NCI-H82 (cell line): ENCODE results near the gene HINFP.
"Not testable (repeated sequence)": the region's sequence is repeated elsewhere in the genome, so short reads cannot be mapped to it uniquely, and the experiment has no call there.

Experiments
- DNase-seq: peaks from one replicate; lab custom pipeline; 2025; lab: John Stamatoyannopoulos, UW

Gene HINFP

DNA sequence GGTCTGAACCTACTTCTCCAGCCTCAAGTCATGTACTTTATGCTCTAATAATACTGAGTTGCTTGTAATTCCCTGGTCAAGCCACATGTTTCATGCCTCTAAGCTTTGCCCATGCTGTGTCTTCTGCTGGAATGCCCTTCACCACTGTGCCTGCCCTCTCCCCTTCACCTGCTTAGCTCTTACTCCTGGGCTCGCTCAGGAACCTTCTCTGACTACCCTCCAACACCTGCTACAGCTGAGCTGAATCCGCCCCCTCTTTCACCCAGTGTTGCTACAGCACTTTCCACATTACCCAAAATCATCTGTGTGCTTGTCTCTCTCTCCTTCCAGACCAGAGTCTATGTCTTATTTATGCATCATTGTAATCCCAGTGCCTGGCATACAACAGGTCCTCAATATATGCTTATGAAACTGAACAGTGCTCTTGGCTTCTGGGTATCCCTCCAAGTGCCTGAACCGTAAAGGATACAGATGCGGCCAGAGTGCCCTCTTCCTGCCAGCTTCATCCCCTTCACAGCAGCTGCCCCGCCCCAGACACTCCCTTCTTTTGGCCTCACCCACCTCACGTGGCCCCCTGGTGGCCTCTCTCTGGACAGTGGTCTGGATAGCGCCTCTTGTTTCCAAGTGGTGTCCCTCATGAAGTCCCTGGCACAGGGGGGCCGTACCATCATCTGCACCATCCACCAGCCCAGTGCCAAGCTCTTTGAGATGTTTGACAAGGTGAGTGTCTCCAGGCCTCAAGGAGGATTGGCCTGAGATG is 34.5 kb downstream of the HINFP start:
- peak; percentile 27 for DNase-seq

DNA sequence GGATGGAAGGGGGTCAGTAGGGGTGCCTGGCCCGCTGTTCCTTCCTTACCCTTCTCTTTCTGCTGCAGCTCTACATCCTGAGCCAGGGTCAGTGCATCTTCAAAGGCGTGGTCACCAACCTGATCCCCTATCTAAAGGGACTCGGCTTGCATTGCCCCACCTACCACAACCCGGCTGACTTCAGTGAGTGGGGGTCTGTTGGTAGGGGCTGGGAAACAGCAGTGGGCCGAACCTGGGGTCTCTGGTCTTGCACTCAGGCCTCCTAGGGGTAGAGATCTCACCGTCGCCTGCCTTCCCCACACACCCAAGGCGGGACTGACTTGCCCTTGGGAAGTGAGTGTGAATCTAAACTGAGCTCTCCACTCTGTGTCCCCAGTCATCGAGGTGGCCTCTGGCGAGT is 35.1 kb downstream of the HINFP start:
- DNase-seq: no peak

GRCh38 chr11:119157063-119157462 is 35.7 kb downstream of the HINFP start:
- peak; percentile 95 for DNase-seq

DNA sequence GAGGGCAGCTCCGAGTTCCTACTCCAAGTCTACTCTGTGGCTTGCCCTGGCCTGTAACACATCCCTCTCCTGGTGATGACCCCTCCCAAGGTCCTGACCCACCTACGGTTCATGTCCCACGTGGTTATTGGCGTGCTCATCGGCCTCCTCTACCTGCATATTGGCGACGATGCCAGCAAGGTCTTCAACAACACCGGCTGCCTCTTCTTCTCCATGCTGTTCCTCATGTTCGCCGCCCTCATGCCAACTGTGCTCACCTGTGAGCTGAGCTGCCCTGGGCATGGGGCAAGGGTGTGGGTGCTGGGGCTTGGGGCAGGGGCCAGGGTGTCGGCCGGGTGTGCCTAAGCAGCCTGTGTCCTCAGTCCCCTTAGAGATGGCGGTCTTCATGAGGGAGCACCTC is 37.1 kb downstream of the HINFP start:
- no peak for DNase-seq

DNA sequence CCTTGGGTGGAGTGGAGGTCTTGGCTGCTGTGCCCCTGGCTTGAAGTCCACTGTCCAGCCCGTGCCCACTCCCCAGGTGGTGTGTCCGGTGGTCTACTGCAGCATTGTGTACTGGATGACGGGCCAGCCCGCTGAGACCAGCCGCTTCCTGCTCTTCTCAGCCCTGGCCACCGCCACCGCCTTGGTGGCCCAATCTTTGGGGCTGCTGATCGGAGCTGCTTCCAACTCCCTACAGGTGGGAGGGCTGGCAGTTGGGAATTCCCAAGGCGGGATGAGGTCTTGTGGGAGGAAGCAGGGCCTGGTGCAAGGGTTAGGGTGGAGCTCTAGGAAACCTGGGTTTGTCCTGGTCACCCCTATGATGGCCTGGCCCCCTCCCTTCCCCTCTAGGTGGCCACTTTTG is 38.8 kb downstream of the HINFP start:
- DNase-seq: no peak

DNA sequence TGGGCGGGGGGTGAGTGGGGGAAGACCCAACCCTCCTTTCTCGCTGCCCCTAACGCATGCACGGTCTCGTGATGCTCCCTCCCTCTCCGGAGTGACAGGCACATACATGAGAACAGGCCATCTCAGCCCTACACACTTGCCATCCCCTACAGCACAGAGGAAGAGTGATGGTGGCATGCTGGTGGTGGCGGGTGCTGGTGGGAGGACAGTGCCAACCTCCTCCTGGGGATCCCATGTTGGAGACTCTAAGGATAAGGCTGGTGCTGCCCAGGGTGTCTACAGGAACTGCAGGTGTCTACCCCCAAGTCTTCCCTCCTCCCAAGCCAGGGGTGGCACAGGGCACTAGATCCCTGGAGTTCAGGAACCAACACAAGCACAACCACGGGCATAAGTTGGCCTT is 40.5 kb downstream of the HINFP start:
- DNase-seq: no peak

DNA sequence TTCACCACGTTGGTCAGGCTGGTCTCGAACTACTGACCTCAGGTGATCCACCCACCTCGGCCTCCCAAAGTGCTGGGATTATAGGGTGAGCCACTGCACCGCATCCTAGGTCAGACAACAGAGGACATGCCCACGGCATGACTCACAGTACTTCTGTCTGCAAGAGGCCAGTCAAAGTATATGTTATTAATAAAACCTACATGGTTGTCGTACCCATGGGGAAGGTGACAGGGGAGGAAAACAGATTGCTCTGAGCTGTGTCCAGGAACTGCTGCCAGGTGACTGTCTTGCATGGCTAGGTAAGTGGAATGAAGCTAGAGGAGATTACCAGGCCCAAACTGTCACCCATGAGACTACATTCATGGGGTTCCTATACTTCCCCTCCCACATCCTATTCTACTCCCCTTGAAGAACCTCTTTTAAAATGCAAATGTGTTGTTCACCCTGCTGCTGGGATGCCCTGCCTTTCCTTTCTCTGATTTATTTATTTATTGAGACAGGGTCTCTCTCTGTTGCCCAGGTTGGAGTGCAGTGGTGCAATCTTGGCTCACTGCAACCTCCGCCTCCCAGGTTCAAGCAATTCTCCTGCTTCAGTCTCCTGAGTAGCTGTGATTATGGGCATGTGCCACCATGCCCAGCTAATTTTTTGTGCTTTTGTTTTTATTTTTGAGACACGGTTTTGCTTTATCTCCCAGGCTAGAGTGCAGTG is 45.1 kb downstream of the HINFP start:
- no peak for DNase-seq

DNA sequence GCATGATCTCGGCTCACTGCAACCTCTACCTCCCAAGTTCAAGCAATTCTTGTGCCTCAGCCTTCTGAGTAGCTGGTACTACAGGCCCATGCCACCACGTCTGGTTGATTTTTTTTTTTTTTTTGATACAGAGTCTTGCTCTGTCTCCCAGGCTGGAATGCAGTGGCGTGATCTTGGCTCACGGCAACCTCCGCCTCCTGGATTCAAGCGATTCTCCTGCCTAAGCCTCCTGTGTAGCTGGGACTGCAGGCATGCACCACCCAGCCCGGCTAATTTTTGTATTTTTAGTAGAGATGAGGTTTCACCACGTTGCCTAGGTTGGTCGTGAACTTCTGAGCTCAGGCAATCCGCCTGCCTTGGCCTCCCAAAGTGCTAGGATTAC is 45.7 kb downstream of the HINFP start:
- DNase-seq: not testable (repeated sequence)

GRCh38 chr11:119167933-119168332 is 46.6 kb downstream of the HINFP start:
- no peak for DNase-seq

DNA sequence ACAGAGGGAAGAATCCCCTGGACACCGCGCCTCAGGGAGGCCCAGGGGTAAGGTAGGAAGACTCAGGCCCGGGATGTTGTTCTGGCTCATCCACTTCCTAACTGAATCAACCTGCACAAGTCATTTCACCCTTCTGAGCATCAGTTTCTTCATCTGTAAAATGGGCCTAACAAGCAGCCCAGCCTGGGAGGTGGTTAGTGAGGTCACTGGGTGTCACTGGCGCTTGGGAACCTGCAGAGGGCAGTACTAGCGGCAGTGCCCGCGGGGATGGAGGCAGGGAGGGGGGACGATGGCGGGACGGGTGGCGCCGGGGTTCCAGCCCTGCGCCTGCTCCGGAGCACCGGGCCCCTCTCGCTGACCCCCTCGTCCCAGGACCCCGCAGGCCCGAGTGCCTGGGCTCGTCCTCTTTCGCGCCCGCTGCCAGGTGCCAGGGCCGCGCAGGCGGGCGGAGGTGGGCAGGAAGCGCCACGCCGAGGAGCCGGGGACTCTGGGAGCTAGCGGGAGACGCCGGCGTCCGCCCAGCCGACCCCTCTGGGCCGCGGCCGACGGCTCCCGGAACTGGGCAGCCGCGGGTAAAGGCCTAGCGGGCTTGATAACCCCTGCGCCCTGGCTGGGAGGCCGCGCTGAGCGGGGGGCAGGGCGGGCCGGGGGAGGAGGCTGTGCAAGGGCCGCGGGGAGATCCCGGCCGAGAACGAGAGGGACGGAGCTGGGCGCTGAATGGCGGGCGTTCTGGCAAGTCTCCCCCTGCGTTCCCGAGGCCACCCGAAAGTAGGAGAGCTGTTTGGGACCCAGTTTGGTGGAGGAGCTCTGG is 47.3 kb downstream of the HINFP start, which contains the start of gene NLRX1:
Gene NLRX1 (plus strand): TSS at position 255 of the 811 bp plus-strand sequence. CDS start 2,679 bp downstream, outside the sequence.
- DNase-seq: peak; percentile 53

DNA sequence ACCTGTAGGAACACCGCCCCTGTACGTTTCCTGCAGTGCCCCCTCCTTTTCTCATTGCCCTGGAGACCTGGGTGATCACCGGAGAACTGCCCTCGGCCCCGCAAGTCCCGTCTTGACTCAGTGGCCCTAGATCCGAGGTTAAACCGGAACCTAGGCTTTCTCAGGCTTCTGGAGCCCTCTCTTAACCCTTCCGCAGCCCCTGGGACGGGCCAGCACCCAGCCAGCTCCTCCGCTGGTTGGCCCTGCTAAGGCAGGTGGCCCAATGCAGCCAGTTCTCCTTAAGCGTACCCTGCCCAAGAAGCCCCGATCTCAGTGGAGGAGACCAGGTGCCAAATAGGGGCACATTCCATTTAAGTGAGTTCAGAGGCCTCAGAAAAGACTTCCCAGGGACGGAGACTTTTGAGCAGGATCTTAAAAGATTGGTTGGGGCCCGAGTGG is 47.9 kb downstream of the HINFP start:
- DNase-seq: no peak

DNA sequence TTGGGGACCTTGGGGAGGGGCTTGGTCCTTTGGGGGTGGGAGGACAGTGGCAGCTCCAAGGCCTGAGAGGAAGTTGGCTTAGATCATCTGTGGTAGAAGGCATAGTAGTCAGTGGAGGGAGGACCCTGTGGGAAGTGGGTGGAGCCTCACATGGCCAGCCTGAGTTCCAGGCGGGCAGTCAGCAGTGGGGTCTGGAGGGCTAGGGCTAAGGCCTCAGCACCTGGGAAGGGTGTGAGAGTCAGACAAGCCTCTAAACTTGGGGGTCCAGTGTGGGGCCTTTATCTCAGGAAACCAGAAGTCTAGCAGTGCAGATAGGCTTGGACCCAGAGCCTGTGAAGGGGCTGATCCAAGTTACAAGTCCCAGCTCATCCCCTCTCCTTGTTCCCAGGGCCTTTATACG is 51.1 kb downstream of the HINFP start:
- no peak for DNase-seq

- DNase-seq: no peak
These were observed 52.1 kb downstream of the HINFP start for GRCh38 chr11:119173453-119173852.

GRCh38 chr11:119175493-119176077 is 54.2 kb downstream of the HINFP start:
- peak; percentile 90 for DNase-seq

GRCh38 chr11:119178166-119178680 is 56.8 kb downstream of the HINFP start:
- no peak for DNase-seq

DNA sequence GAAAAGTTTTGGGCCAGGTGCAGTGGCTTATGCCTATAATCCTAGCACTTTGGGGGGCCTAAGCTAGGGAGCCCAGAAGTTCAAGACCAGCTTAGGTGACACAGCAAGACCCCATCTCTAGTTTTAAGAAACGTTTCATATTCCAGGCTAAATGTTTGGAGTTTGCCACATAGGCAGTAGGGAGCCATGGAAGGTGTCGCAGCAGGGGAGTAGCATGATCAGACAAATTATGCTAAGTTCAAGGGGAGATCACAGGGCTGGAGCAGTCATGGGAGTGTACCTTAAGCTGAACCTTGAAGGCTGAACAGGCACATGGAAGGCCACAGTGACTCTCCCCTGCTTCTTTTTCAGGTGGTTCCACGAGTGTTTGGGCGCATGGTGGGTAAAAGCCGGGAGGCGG is 58.0 kb downstream of the HINFP start:
- no peak for DNase-seq

GRCh38 chr11:119179983-119180382 is 58.6 kb downstream of the HINFP start:
- DNase-seq: no peak

DNA sequence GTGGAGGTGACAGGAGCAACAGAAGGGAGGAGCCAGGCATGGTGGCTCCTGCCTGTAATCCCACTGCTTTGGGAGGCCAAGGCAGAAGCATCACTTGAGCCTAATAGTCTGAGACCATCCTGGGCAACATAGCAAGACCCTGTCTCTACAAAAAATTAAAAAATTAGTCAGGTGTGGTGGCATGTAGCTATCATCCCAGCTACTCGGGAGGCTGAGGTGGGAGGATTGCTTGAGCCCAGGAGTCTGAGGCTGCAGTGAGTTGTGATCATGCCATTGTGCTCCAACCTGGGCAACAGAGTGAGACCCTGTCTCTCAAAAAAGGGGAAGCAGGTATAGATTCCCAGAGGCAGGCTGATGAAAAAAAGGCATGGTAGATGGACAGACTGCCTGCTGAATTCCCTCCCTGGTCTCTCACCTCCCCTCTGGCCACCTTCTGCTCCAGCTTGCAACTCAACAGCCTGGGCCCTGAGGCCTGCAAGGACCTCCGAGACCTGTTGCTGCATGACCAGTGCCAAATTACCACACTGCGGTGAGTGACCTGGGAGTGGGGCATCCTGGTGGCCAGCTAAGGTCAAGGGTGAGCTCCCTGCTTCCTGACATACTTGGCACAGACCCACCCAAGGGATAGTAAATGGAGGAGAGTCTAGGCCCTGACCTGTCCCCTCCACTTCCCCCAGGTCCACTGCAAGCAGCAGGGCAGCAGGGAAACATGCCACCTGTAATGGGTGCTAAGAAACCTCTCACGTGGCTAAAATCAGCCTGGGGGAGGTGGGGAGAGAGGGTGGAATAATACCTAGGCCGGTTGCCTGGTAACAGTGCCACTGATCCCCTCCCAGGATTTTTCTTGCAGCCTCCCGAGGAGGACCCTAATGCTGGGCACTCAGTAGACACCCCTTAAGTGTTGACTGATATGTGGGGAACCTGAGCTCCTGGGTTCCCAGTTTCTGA is 59.6 kb downstream of the HINFP start:
- peak; percentile 9 for DNase-seq

DNA sequence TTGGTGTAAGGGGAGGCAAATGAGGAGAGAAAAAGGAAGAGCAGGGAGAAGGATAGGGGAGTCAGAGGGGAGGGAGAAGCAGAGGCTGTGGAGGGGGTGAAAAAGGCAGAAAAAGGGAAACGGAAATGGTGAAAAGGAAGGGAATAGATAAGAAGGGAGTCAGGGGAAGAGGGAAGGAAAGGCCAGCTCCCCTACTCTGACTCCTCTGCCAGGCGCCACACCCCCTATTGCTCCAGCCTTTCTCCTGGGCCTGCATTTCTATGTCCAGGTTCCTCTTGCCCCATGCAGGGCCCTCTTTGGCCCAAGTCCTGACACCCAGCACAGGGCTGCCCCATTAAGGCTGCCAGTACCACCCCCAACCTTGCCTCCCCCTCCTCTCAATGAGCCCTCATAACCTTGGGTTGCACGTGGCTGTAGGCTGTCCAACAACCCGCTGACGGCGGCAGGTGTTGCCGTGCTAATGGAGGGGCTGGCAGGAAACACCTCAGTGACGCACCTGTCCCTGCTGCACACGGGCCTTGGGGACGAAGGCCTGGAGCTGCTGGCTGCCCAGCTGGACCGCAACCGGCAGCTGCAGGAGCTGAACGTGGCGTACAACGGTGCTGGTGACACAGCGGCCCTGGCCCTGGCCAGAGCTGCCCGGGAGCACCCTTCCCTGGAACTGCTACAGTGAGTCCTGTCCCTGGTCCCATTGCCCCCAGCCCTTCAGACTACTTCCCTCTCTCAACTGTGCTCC is 60.5 kb downstream of the HINFP start:
- DNase-seq: no peak

GRCh38 chr11:119184399-119184798 is 63.0 kb downstream of the HINFP start:
- DNase-seq: not testable (repeated sequence)
